A549 (cell line): ENCODE data around the gene FSHR. TPM values are rescaled to one million over a fixed set of nuclear protein-coding genes. Genes with fewer than 3 reads are reported as not detected.

Experiments used
- ATAC-seq, 2 experiments: fragments of 200-7000 bp in 1 of 2; fragments of >200 bp in 1 of 2; cut with Nextera tagmentation in 1 of 2; cut with Tn5 transposase in 1 of 2; 3 replicates each; pipeline versions ENCODE4 v1.8.0 to v1.9.1; 2018 to 2020; ENCODE audit warnings: mild to moderate bottlenecking in 1 of 2, moderate library complexity in 1 of 2
- CTCF ChIA-PET: fragments of 300-600 bp; sonication (Branson Sonifier 250); formaldehyde crosslinking; extraction: SDS; loops from one replicate; lab custom pipeline; 2021; ENCODE audit warnings: antibody characterized with exemption, inconsistent platforms; lab: Yijun Ruan, JAX
- POLR2A ChIA-PET: fragments of 350-600 bp; formaldehyde crosslinking; extraction: SDS; loops from one replicate; lab custom pipeline; 2021; ENCODE audit warnings: antibody characterized with exemption, inconsistent platforms; lab: Yijun Ruan, JAX
- DNase-seq, 2 experiments: peaks; one replicate each; pipeline versions ENCODE4 v3.0.0 to v3.0.0-alpha.2; 2011 to 2016; ENCODE audit warnings: low read depth in 1 of 2, low spot score in 1 of 2
- FAIRE-seq: peaks from 2 replicates; lab custom pipeline; 2011; peaks lifted over from hg19 to GRCh38; lab: Jason Lieb, UNC
- H3K27ac ChIP-seq, 2 experiments: fragments of >200 bp; sonication (Bioruptor Twin); formaldehyde crosslinking; 3 replicates each; pipeline ENCODE4 v1.5.1; 2016 to 2017
- H3K4me1 ChIP-seq: fragments of >200 bp; sonication (Bioruptor Twin); formaldehyde crosslinking; 3 replicates; pipeline ENCODE4 v1.6.1; 2016
- H3K4me2 ChIP-seq: fragments of >200 bp; sonication (Bioruptor Twin); formaldehyde crosslinking; 3 replicates; pipeline ENCODE4 v1.6.1; 2016
- H3K4me3 ChIP-seq: fragments of >200 bp; sonication (Bioruptor Twin); formaldehyde crosslinking; 3 replicates; pipeline ENCODE4 v1.5.1; 2016
- H3K9me3 ChIP-seq: fragments of >200 bp; sonication (Bioruptor Twin); formaldehyde crosslinking; 3 replicates; pipeline ENCODE4 v1.6.1; 2016
- CEBPB ChIP-seq, 2 experiments: fragments of >200 bp in 1 of 2; sonication (Bioruptor Twin) in 1 of 2; formaldehyde crosslinking in 1 of 2; IDR thresholded peaks; 2 replicates each; pipeline ENCODE4 v1.6.1; 2012 to 2016
- EHF ChIP-seq: fragments of 250-450 bp; sonication (Bioruptor Pico); IDR thresholded peaks from 2 replicates; pipeline ENCODE4 v1.5.0; 2020; ENCODE audit warnings: mild to moderate bottlenecking
- EHMT2 ChIP-seq: fragments of 200-600 bp; sonication (generic); IDR thresholded peaks from 2 replicates; pipeline ENCODE4 v1.6.1; 2016; ENCODE audit warnings: antibody characterized with exemption, low read depth, mild to moderate bottlenecking, moderate library complexity
- EP300 ChIP-seq, 2 experiments: fragments of >200 bp; sonication (Bioruptor Twin); formaldehyde crosslinking; IDR thresholded peaks; 2 replicates in 1 of 2; 3 replicates in 1 of 2; pipeline ENCODE4 v1.6.1; 2016 to 2017
- HOXA7 ChIP-seq: fragments of 250-450 bp; sonication (Bioruptor Pico); IDR thresholded peaks from 2 replicates; pipeline ENCODE4 v1.5.0; 2020; ENCODE audit warnings: mild to moderate bottlenecking, moderate library complexity
- JUNB ChIP-seq: fragments of >200 bp; sonication (Bioruptor Twin); formaldehyde crosslinking; IDR thresholded peaks from 2 replicates; pipeline ENCODE4 v1.6.1; 2016
- KDM5A ChIP-seq: fragments of 200-600 bp; sonication (generic); IDR thresholded peaks from 2 replicates; pipeline ENCODE4 v1.6.1; 2016; ENCODE audit warnings: antibody characterized with exemption, mild to moderate bottlenecking
- NPAS2 ChIP-seq: fragments of 250-450 bp; sonication (Bioruptor Pico); IDR thresholded peaks from 2 replicates; pipeline ENCODE4 v1.8.0; 2022; ENCODE audit warnings: mild to moderate bottlenecking, moderate library complexity, borderline replicate concordance
- RARB ChIP-seq: fragments of 250-450 bp; sonication (Bioruptor Pico); IDR thresholded peaks from 2 replicates; pipeline ENCODE4 v1.8.0; 2021; ENCODE audit warnings: mild to moderate bottlenecking, moderate library complexity
- RCOR1 ChIP-seq: fragments of 150-350 bp; IDR thresholded peaks from 2 replicates; pipeline ENCODE4 v1.6.1; 2014; ENCODE audit warnings: antibody characterized with exemption, low read length, low read depth
- RNF2 ChIP-seq: fragments of 200-600 bp; sonication (generic); IDR thresholded peaks from 2 replicates; pipeline ENCODE4 v1.6.1; 2016; ENCODE audit warnings: low read depth, mild to moderate bottlenecking, antibody characterized with exemption, moderate library complexity, borderline replicate concordance
- SMC3 ChIP-seq: fragments of >200 bp; sonication (Bioruptor Twin); formaldehyde crosslinking; IDR thresholded peaks from 3 replicates; pipeline ENCODE4 v1.6.1; 2018; ENCODE audit warnings: inconsistent platforms
- TP53 ChIP-seq: fragments of 250-450 bp; sonication (Bioruptor Pico); IDR thresholded peaks from 2 replicates; pipeline ENCODE4 v1.5.0; 2021; ENCODE audit warnings: mild to moderate bottlenecking, moderate library complexity
- ZC3H11A ChIP-seq: fragments of 450-650 bp; IDR thresholded peaks from 2 replicates; pipeline ENCODE4 v1.6.1; 2014; ENCODE audit warnings: antibody characterized with exemption, mild to moderate bottlenecking
- ZFP36 ChIP-seq: fragments of 450-650 bp; IDR thresholded peaks from 2 replicates; pipeline ENCODE4 v1.6.1; 2014; ENCODE audit warnings: borderline replicate concordance; ENCODE audit not compliant: partially characterized antibody
- ZSCAN20 ChIP-seq: fragments of 250-450 bp; sonication (Bioruptor Pico); IDR thresholded peaks from 2 replicates; pipeline ENCODE4 v1.8.0; 2022; ENCODE audit warnings: mild to moderate bottlenecking, moderate library complexity
- WGBS: methylation state at CpG from one replicate; pipeline ENCODE4 v1.1.6; 2017; ENCODE audit errors: missing lambda C conversion rate; 5-methylcytosine and 5-hydroxymethylcytosine counted together
- polyA plus RNA-seq, 4 experiments: library from polyadenylated mRNA; depleted of rRNA in 3 of 4; stranded (reverse); fragments of >200 nt; fragmentation: RNase III in 1 of 4; extraction: RNeasy Plus Mini Kit Qiagen cat#74134 plus additional on column Dnase treatment in 1 of 4; gene quantifications; 2 replicates in 3 of 4; 3 replicates in 1 of 4; pipeline ENCODE4 v1.2.3, GENCODE V29; 2011 to 2017
- TF ChIP-seq, protein P1 (sequence below): fragments of 250-450 bp; sonication (Bioruptor Pico); IDR thresholded peaks from 2 replicates; pipeline ENCODE4 v1.5.0; 2021; ENCODE audit warnings: mild to moderate bottlenecking, moderate library complexity, borderline replicate concordance
- TF ChIP-seq, protein P2 (sequence below): fragments of 150-350 bp; IDR thresholded peaks from 2 replicates; pipeline ENCODE4 v1.6.1; 2014; ENCODE audit warnings: low read depth, mild to moderate bottlenecking, low read length
- TF ChIP-seq, protein P3 (sequence below): IDR thresholded peaks from 2 replicates; pipeline ENCODE4 v1.6.1; 2012
- TF ChIP-seq, protein P4 (sequence below): fragments of 250-450 bp; sonication (Bioruptor Pico); IDR thresholded peaks from 2 replicates; pipeline ENCODE4 v1.5.0; 2020; ENCODE audit warnings: low read depth, mild to moderate bottlenecking, moderate library complexity

The FSHR gene
- polyA plus RNA-seq, 2 of the 4 experiments (the other 2 are of a cell fraction) = not detected

DNA sequence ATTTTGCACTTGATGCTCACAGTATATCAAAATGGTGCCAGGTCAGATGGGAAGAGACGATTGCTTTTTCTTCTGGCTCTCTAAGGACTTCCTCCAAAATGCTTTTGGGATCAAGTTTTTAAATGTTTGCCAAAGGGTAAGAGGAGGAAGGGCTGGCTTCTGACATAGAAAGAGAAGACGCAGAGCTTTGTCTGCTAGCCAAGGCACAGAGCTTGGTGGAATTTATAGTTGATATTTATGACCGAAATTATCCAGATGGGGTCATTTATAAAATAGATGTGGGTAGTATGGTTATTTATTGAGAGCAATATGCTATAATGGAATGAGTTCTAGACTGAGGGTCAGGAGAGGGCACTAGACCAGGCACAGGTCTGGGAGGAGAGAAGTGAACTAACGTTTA lies 193.3 kb downstream of the FSHR start:
- FAIRE-seq (no peak), DNase-seq (no peak), ATAC-seq (no peak)
- WGBS = under 1% methylated on average over 4 of the region's 4 CpGs
- no peaks in the 10 kb centered on the region for H3K4me1 ChIP-seq
- ChIA-PET CTCF (interaction anchor here (1.6 to 2.5 kb wide), 4 partner anchors 13 to 1531 kb away, joined by 4 to 11 read pairs (median 4); no protein-coding TSS in a partner anchor), POLR2A (no interaction called here)
- no peak overlapping the region for H3K4me3 ChIP-seq
- H3K4me2 ChIP-seq = no peak overlapping the region
- TF ChIP-seq, protein P1, sequence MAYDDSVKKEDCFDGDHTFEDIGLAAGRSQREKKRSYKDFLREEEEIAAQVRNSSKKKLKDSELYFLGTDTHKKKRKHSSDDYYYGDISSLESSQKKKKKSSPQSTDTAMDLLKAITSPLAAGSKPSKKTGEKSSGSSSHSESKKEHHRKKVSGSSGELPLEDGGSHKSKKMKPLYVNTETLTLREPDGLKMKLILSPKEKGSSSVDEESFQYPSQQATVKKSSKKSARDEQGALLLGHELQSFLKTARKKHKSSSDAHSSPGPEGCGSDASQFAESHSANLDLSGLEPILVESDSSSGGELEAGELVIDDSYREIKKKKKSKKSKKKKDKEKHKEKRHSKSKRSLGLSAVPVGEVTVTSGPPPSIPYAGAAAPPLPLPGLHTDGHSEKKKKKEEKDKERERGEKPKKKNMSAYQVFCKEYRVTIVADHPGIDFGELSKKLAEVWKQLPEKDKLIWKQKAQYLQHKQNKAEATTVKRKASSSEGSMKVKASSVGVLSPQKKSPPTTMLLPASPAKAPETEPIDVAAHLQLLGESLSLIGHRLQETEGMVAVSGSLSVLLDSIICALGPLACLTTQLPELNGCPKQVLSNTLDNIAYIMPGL (CRISPR knock-in tag) = no peak
- no peak for TF ChIP-seq ZFP36
- TF ChIP-seq EP300 (IDR thresholded peaks at IDR 0.05) = no peak
- no peak for TF ChIP-seq EHF (CRISPR knock-in tag)
- no peak for TF ChIP-seq SMC3
- TF ChIP-seq ZC3H11A = no peak
- H3K9me3 ChIP-seq = no peaks in the 10 kb centered on the region
- no peak overlapping the region for H3K27ac ChIP-seq

DNA sequence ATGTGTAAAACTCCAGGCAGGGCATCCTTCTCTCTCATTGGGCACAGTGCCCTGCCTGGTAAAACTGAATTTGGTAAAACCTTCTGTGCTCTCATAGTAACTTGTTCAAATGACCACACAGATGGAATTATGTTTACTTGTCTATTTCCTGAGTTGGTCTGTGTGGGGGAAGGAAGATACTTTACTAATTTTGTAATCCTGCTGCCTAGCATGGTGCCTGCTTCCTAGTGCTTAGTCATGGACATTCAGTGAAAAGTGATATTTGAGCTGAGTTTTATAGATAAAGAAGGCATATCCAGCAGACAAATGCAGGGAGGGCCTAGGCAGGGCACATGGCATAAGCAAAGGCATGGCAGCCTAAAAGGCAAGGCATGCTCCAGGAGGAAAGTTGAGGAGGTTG lies 199.4 kb downstream of the FSHR start:
- no peak overlapping the region for H3K27ac ChIP-seq
- POLR2A ChIA-PET = no interaction called here
- TF ChIP-seq EHMT2 (no peak), ZSCAN20 (CRISPR knock-in tag) (no peak), ZC3H11A (no peak), KDM5A (no peak)
- TF ChIP-seq, all 56 proteins: peak for 0
- Histone ChIP-seq H3K4me1 (no peaks in the 10 kb centered on the region), H3K9me3 (no peaks in the 10 kb centered on the region), H3K4me3 (no peak overlapping the region), H3K4me2 (no peak overlapping the region)
- CTCF ChIA-PET = interaction anchor here (1.0 to 1.4 kb wide), 2 partner anchors 8 to 9 kb away, joined by 3 to 4 read pairs; no protein-coding TSS in a partner anchor
- DNase-seq (no peak), ATAC-seq (no peak), FAIRE-seq (no peak)

DNA sequence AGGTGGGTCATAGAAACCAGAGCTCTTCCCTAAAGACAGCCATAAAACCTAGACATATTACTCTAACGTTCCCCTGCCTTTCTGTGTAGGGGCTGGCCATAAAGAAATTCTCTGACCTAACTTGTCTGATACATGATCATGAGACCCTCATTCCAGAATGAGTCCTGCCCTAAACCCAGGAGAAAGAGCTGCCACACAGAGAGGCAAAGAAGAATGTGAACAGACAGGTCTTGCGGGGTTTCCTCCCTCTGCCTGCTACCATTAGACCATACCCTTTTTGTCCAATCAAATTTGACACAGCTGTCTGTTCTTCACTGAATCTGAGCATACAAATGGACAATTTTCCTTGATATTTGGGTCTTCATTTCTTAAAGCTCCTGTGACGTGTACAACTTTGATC lies 200.0 kb downstream of the FSHR start:
- FAIRE-seq = no peak

More for the DNA sequence above, 200.0 kb downstream of the FSHR start:
- ATAC-seq = no peak
- TF ChIP-seq RARB (no peak), CEBPB (IDR thresholded peaks at IDR 0.05) (no peak), EHMT2 (no peak), JUNB (no peak), HOXA7 (CRISPR knock-in tag) (no peak), NPAS2 (CRISPR knock-in tag) (no peak), TP53 (no peak), ZC3H11A (no peak), RNF2 (no peak), RCOR1 (no peak)
- TF ChIP-seq, protein P2, sequence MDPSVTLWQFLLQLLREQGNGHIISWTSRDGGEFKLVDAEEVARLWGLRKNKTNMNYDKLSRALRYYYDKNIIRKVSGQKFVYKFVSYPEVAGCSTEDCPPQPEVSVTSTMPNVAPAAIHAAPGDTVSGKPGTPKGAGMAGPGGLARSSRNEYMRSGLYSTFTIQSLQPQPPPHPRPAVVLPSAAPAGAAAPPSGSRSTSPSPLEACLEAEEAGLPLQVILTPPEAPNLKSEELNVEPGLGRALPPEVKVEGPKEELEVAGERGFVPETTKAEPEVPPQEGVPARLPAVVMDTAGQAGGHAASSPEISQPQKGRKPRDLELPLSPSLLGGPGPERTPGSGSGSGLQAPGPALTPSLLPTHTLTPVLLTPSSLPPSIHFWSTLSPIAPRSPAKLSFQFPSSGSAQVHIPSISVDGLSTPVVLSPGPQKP = no peak
- TF ChIP-seq, protein P3, sequence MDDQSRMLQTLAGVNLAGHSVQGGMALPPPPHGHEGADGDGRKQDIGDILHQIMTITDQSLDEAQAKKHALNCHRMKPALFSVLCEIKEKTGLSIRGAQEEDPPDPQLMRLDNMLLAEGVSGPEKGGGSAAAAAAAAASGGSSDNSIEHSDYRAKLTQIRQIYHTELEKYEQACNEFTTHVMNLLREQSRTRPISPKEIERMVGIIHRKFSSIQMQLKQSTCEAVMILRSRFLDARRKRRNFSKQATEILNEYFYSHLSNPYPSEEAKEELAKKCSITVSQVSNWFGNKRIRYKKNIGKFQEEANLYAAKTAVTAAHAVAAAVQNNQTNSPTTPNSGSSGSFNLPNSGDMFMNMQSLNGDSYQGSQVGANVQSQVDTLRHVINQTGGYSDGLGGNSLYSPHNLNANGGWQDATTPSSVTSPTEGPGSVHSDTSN = no peak
- TF ChIP-seq, protein P4, sequence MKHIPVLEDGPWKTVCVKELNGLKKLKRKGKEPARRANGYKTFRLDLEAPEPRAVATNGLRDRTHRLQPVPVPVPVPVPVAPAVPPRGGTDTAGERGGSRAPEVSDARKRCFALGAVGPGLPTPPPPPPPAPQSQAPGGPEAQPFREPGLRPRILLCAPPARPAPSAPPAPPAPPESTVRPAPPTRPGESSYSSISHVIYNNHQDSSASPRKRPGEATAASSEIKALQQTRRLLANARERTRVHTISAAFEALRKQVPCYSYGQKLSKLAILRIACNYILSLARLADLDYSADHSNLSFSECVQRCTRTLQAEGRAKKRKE = no peak
- CTCF ChIA-PET = interaction anchor here (1.0 to 1.4 kb wide), 2 partner anchors 8 to 9 kb away, joined by 3 to 4 read pairs; no protein-coding TSS in a partner anchor
- POLR2A ChIA-PET = no interaction called here
- no peak overlapping the region for H3K4me2 ChIP-seq
- DNase-seq = no peak
- no peak overlapping the region for H3K27ac ChIP-seq
- WGBS = 10% methylated on average over 3 of the region's 3 CpGs
- no peaks in the 10 kb centered on the region for H3K4me1 ChIP-seq
- H3K9me3 ChIP-seq = no peaks in the 10 kb centered on the region
- no peak overlapping the region for H3K4me3 ChIP-seq
